ENCODE results near the gene BRD2.

DNA sequence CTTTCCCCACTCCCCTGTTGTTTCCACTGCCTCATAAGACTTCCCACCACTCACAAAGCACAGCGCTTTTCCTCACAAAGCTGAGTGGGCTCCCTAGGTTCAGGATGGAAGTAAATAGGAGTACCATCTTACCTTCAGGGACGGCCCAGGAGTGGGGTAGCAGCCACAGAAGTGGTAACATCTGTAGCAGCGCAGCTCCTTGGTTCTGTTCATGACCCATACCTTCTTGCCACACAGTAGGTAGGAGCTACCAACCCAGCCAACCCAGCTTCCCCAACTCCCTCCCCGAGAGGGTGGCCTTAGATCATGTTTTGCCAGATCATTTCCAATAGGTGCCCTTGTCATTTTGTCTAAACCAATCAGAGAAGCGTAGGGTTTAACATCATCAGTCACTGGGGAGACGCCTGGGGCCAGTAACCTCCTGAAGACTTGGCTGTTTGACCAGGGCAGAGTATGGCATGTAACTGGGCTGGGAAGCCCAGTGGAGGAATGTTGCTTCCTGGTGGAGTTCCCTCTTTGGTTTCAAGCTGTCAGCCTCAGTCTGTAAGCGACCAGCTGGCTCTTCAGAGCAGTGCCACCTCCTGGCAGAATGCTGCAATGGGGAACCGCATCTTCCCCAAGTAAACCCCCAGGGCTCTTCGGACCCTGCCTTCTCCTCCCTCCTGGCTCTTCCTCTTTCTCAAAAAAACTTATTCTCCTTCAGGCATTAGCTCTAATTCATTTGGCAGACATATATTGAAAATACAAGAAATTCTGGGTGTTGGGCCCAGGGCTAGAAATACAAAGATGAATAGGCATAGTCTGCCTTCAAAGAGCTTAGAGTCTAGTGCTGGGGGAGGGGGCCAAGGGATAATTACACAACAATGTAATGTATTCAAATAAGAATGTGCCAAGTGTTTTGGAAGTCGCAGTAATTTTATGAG, 15.3 kb upstream of the BRD2 start, which contains the start of gene HLA-DMA:
- TF ChIP-seq ZNF274 (IDR thresholded peaks at IDR 0.05; ENCODE audit: low read depth, low read length) (no peak), SUZ12 (IDR thresholded peaks at IDR 0.05; ENCODE audit: extremely low read depth, insufficient read depth, insufficient read length) (no peak), YY1 (IDR thresholded peaks at IDR 0.05; ENCODE audit: insufficient read depth, insufficient read length) (no peak)

Measured in NT2/D1 (cell line).